ENCODE results near the gene P4HA1.

The P4HA1 gene

DNA sequence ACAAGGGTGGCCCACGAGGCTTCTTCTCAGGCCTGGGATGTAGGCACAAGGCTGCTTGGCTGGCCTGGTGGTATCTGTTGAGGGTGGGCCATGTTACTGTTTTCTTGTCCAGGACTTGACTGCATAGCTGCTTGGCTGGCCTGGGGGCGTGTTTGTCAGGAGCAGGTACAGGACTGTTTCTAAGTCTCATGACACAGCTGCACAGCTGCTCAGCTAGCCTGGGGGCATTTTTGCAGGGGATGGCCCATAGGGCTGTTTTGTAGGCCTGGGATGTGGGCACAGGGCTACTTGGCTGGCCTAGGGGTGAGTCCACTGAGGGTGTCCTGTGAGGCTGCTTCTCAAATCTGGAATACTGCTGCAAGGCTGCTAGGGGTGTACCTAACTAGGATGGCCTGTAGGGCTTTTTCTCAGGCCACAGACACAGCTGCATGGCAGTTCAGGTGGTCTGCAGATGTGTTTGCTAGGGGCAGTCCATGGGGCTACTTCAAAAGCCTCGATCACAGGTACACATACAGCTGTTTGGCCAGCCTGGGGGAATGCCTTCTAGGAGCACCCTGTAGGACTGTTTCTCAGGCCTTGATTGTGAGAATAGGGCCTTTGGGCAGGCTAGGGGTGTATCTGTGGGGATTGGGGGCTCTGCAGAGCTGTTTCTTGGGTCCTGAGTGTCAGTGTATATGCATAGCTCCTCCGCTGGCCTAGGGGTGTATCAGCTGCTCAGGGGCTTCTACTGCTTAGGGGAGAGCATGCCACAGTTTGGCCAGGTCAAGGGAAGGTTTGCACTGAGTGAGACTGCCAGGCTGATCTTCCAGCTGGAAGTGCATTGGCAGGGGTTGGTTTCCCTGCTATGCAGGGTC is 115.4 kb downstream of the P4HA1 start:
- no peak for DNase-seq (ENCODE audit: low read depth in 2 of 2)

DNA sequence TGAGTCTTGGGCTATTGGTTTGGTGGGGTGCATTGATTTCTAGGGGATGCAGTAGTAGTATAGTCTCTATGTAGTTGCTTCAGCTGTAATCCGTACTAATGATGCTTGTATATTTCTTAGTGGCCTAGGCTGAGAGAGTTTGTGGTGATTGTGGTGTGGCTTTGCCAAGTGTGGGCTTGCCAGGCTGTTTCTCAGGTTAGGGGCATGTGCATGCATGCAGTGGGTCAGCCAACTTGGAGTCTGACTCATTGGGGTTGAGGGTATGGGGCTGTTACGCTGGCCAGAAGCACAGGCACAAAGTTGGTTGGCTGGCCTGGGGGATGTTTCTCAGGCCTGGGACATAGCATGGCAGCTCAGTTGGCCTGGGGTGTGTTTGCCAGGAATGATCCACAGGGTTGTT is 116.3 kb downstream of the P4HA1 start:
- no peak for DNase-seq (ENCODE audit: low read depth in 2 of 2)

DNA sequence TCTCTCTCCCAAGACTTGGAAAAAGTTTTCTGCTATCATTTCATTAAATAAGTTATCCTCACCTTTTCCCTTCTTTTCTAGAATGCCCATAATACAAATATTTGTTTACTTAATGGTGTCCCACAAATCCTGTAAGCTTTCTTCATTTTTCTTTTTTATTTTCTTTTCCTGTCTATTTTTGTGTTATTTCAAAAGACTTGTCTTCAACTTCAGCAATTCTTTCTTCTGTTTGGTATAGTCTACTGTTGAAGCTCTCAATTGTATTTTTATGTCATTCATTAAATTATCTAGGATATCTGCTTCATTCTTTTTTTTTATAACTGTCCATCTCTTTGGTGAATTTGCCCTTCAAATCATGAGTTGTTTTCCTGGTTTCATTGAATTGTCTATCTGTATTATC is 117.0 kb downstream of the P4HA1 start:
- no peak for DNase-seq (ENCODE audit: low read depth in 2 of 2)

DNA sequence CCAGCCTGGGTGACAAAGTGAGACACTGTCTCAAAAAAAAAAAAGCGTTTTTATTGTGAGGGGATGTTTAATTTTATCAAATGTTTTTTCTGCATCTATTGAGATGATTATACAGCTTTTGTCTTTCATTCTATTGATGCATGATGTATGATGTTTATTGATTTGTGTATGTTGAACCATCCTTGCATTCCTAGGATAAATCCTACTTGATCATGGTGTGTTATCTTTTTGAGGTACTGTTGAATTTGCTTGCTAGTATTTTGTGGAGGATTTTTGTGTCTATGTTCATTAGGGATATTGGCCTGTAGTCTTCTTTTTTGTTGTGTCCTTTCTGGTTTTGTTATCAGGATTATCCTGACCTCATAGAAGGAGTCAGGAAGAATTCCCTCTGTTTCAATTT is 119.8 kb downstream of the P4HA1 start:
- DNase-seq (ENCODE audit: low read depth in 2 of 2) = no peak
